ENCODE measurements around the gene NPR1. TPM values are rescaled to one million over a fixed set of nuclear protein-coding genes. Genes with fewer than 3 reads are reported as not detected.

Gene NPR1
- total and polyA plus RNA-seq, 2 of the 13 experiments (the other 11 are each of a cell fraction or from before 2014, with no cell fraction given), result not detected

DNA sequence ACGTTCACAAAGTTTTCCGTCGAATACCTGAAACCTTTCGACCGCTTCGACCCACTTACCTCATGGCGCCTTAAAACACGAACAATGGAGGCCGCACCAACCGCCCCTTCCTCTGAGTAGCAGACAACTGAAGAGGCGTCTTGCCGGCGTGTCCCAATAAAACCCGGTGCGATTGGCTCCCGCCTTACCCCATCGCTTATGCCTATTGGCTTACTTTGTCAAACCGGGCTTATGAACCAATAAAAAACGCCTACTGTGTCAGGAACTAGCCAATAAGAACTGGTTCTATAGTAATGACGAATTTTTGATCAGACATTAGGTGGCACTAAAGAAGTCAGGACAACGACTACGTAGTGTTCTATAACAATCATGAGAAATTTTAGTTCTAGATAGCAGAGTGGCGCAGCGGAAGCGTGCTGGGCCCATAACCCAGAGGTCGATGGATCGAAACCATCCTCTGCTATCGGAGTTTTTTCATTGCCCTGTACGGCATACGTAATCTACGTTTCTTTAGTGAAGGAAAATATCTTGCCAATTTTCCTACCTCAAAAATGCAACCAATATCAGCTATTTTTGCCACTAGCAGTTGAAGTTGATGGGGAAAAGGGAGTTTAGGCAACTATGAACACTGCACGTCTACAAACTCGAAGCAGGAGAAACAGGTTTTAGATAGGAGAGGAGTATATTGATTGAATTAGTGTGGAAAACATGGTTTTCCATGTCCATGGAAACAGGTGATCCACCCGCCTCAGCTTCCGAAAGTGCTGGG, 7.4 kb upstream of the NPR1 start, which contains the start of gene ILF2 (continued):
- TF ChIP-seq ZNF225 (CRISPR knock-in tag; IDR thresholded peaks at IDR 0.05) (no peak), CC2D1A (CRISPR knock-in tag; IDR thresholded peaks at IDR 0.05) (no peak), PBX3 (CRISPR knock-in tag; IDR thresholded peaks at IDR 0.05; ENCODE audit: borderline replicate concordance) (no peak), ZNF292 (CRISPR knock-in tag; IDR thresholded peaks at IDR 0.05; ENCODE audit: borderline replicate concordance, low read depth) (no peak), ZNF331 (CRISPR knock-in tag; IDR thresholded peaks at IDR 0.05) (no peak), CTCF (CRISPR knock-in tag; IDR thresholded peaks at IDR 0.05) (peak; percentile 65), ZNF841 (CRISPR knock-in tag; IDR thresholded peaks at IDR 0.05; ENCODE audit: borderline replicate concordance) (no peak), HCFC1 (IDR thresholded peaks at IDR 0.05; ENCODE audit: low read depth, low read length) (no peak), ZNF615 (CRISPR knock-in tag; IDR thresholded peaks at IDR 0.05; ENCODE audit: borderline replicate concordance) (0 out of 2 replicates have a peak, but pooled peaks have one; percentile 76), PHF21A (CRISPR knock-in tag; IDR thresholded peaks at IDR 0.05) (peak; percentile 95), ZNF703 (CRISPR knock-in tag; IDR thresholded peaks at IDR 0.05; ENCODE audit: borderline replicate concordance) (no peak), RCOR2 (CRISPR knock-in tag; IDR thresholded peaks at IDR 0.05) (peak; percentile 16; the same call in 1 of the 2 replicates)
- TF ChIP-seq, protein P1, sequence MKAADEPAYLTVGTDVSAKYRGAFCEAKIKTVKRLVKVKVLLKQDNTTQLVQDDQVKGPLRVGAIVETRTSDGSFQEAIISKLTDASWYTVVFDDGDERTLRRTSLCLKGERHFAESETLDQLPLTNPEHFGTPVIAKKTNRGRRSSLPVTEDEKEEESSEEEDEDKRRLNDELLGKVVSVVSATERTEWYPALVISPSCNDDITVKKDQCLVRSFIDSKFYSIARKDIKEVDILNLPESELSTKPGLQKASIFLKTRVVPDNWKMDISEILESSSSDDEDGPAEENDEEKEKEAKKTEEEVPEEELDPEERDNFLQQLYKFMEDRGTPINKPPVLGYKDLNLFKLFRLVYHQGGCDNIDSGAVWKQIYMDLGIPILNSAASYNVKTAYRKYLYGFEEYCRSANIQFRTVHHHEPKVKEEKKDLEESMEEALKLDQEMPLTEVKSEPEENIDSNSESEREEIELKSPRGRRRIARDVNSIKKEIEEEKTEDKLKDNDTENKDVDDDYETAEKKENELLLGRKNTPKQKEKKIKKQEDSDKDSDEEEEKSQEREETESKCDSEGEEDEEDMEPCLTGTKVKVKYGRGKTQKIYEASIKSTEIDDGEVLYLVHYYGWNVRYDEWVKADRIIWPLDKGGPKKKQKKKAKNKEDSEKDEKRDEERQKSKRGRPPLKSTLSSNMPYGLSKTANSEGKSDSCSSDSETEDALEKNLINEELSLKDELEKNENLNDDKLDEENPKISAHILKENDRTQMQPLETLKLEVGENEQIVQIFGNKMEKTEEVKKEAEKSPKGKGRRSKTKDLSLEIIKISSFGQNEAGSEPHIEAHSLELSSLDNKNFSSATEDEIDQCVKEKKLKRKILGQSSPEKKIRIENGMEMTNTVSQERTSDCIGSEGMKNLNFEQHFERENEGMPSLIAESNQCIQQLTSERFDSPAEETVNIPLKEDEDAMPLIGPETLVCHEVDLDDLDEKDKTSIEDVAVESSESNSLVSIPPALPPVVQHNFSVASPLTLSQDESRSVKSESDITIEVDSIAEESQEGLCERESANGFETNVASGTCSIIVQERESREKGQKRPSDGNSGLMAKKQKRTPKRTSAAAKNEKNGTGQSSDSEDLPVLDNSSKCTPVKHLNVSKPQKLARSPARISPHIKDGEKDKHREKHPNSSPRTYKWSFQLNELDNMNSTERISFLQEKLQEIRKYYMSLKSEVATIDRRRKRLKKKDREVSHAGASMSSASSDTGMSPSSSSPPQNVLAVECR (CRISPR knock-in tag; IDR thresholded peaks at IDR 0.05; ENCODE audit: borderline replicate concordance), result peak; percentile 80; the same call in 1 of the 2 replicates

All from HepG2 (cell line).